Fibroblast of the aortic adventitia (primary cell): Measurements from ENCODE around the gene RBM4B. TPM values are rescaled to one million over a fixed set of nuclear protein-coding genes. Genes with fewer than 3 reads are reported as not detected.
"Not testable (repeated sequence)": the region's sequence is repeated elsewhere in the genome, so short reads cannot be mapped to it uniquely, and the experiment has no call there.

Experiments
- DNase-seq: peaks from one replicate; pipeline ENCODE4 v3.0.0-alpha.2; 2010; ENCODE audit warnings: low read depth
- H3K4me3 ChIP-seq: 2 replicates; pipeline ENCODE4 v1.5.1; 2011; ENCODE audit warnings: low read depth, mild to moderate bottlenecking, control low read depth, low read length, moderate library complexity
- total RNA-seq: library from RNA; depleted of rRNA; stranded (reverse); fragments of >200 nt; gene quantifications from 2 replicates; pipeline ENCODE4 v1.2.3, GENCODE V29; 2012; ENCODE audit warnings: low replicate concordance
- TF ChIP-seq, protein P1 (sequence below): IDR thresholded peaks from 2 replicates; pipeline ENCODE4 v1.5.1; 2011; ENCODE audit warnings: mild to moderate bottlenecking, low read length, control low read depth, inconsistent platforms; ENCODE audit not compliant: insufficient read depth

RBM4B gene
- total RNA-seq, 1 donor = 23.9 TPM

GRCh38 chr11:66641834-66642233 lies 35.9 kb downstream of the RBM4B start:
- DNase-seq = peak; percentile 30
- H3K4me3 ChIP-seq = peak overlapping the region; percentile 91
- TF ChIP-seq, protein P1, sequence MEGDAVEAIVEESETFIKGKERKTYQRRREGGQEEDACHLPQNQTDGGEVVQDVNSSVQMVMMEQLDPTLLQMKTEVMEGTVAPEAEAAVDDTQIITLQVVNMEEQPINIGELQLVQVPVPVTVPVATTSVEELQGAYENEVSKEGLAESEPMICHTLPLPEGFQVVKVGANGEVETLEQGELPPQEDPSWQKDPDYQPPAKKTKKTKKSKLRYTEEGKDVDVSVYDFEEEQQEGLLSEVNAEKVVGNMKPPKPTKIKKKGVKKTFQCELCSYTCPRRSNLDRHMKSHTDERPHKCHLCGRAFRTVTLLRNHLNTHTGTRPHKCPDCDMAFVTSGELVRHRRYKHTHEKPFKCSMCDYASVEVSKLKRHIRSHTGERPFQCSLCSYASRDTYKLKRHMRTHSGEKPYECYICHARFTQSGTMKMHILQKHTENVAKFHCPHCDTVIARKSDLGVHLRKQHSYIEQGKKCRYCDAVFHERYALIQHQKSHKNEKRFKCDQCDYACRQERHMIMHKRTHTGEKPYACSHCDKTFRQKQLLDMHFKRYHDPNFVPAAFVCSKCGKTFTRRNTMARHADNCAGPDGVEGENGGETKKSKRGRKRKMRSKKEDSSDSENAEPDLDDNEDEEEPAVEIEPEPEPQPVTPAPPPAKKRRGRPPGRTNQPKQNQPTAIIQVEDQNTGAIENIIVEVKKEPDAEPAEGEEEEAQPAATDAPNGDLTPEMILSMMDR = no peak

DNA sequence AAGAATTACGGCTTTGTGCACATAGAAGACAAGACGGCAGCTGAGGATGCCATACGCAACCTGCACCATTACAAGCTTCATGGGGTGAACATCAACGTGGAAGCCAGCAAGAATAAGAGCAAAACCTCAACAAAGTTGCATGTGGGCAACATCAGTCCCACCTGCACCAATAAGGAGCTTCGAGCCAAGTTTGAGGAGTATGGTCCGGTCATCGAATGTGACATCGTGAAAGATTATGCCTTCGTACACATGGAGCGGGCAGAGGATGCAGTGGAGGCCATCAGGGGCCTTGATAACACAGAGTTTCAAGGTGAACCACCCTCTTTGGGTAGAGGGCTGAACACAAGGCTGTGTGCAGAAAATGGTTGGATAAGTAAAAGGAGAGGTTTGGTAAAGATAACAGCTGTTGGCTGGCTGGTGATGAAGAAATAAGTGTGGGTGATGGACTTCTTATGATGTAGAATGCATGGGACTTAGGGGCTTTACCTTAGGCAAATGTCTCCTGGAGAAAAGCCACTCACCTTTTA lies 37.8 kb downstream of the RBM4B start:
- DNase-seq = not testable (repeated sequence)
- peak overlapping the region; percentile 91 for H3K4me3 ChIP-seq

DNA sequence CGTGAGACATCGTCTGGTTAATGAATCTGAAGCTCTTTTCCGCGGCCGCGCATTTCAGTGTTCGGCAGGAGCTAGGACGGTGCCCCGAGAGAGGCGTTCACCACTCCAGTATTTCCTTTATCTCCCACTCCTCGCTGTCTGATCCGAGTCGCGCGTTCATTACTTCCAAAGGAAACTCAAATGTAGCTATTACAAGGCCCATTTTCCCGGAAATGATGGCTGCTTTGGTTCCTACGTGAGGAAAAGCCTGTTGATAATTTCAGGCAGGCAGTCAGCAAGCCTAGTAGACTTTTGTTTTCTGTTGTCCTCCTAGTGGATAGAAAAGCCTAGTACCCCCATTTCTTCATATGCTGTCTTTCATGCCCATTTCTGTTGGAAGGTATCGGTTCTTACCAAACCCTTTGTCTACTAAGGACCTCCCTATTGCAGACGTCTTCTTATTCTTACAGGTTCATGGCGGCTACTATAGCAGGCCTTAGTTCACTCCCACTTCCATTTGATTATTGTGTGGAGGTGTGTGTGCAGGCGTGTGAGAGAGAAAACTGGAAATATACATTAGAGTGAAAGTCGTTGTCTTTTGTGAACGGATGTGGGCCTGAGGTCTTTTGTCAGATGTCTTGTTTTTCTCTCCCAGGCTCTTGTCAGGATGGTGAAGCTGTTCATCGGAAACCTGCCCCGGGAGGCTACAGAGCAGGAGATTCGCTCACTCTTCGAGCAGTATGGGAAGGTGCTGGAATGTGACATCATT lies 38.4 kb downstream of the RBM4B start:
- TF ChIP-seq, protein P1 = peak; percentile 31
- peak; percentile 62 for DNase-seq
- H3K4me3 ChIP-seq = peak overlapping the region; percentile 91

DNA sequence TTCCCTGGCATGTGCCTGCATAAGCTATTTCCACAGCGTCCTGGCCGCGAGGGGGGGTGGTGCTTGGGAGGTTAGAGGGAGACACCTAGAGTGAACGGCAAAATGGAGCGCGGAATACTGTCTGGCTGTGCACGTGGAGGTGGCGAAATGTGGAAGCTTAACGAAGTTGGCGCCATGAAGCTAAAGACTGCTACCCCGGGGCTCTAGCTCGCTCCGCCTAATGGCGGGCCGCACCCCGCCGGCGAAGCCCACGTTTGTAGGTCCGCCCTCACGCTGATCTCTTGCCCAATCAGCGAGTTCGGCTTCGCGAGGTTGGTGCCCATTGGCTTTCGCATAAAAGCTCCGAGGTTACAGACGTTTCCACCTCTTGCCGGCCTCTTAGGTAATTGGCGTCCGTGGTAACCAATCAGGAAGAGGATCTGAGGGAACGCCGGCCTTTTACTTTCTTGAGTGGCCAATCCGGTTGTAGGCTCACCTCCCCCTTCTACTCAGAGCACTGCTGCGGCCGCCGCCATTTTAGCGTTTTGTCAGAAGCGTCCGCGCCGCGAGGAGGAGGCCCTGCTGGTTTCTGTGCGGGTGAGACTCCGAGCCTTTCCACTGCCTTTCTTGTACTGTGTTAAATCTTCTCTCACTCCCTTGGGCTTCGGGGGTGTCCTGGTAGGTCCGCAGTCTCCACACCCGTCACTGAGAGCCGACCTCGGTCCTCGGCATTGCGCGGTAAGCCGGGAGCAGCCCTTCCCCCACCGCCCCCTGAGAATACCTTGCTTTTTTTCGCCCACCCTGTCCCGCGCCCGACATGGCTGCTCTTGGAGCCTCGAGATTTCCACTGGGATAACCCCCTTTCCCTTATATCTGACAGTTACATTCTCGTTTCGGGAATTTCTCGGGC lies 39.3 kb downstream of the RBM4B start, which contains the start of gene RBM4:
Gene RBM4, plus strand, starts transcription at position 527 of the 889 bp plus-strand sequence. CDS start 1,009 bp downstream, outside the sequence.
- TF ChIP-seq, protein P1 = peak; percentile 11
- H3K4me3 ChIP-seq = peak within 1 kb of the TSS; percentile 91
- DNase-seq = peak; percentile 100

DNA sequence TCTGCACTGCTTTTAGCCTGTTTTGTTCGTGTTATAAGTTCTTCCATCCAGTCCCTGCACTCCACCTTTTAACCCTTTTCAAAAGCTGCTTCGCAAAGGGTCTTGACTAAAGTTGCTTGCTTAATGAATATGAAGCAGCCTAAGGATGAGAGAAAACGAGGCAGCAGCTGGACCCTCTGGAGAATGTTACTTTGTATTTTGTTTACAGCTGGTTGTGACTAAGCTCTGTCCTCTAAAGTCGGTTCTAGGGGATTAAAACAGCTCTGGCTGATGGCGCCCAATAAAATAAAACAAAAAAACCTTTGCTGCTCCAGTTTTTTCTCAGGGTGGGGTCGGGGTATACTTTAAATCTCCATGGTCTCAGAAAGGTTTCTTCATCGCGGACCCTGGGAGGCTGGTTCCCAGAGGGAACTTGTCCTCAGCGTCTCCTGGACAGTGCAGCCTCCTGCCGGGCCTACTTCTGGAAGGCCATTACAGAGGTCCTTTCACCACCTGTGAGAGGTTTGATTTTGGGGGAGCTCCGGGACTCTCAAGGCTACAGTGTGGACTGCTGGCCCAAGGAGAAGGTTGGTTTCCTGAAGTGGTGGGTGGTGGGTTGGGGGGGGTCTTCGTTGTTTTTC lies 40.0 kb downstream of the RBM4B start:
- H3K4me3 ChIP-seq = peak overlapping the region; percentile 65
- TF ChIP-seq, protein P1 = no peak
- no peak for DNase-seq

DNA sequence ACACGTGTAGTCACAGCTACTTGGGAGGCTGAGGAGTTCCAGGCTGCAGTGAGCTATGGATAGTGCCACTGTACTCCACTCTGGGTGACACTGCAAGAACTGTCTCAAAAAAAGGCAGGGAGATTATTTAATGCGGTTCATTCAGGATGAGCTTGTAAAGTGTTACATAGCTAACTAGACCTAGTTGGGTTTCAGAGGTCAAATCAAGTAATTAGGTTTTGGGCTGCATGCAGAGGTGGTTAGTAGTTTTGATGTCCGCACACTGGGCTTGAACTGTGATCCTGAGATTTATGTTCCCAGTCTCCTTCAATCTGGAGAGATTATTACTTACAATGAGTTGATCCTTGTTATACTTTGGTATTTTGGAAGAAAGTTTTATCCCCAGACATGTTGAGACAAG lies 41.3 kb downstream of the RBM4B start:
- no peak for DNase-seq
- H3K4me3 ChIP-seq = no peak overlapping the region
- TF ChIP-seq, protein P1 = no peak
